PC-3 (cell line): ENCODE measurements around the gene GOLGA6C.

ENCODE experiments used
- CTCF ChIP-seq: fragments of 300-600 bp; sonication (generic); conservative IDR thresholded peaks from 2 replicates; pipeline ENCODE4 v1.5.1; 2017; ENCODE audit warnings: antibody characterized with exemption, low read depth, mild to moderate bottlenecking, low read length
- EZH2phosphoT487 ChIP-seq: fragments of 300-600 bp; sonication (generic); IDR thresholded peaks from 2 replicates; pipeline ENCODE4 v1.6.1; 2018; ENCODE audit warnings: mild to moderate bottlenecking, antibody characterized with exemption, low read length, borderline replicate concordance

- TF ChIP-seq CTCF (no peak), EZH2phosphoT487 (no peak)
Measured at GRCh38 chr15:75209289-75209676, 48.9 kb upstream of the GOLGA6C start.
